Activated B cell treated with CpG ODN at 0.5 μM for 24 hours (primary cell): ENCODE measurements around the gene SYTL1. TPM values are rescaled to one million over a fixed set of nuclear protein-coding genes. Genes with fewer than 3 reads are reported as not detected.

Experiments used
- ATAC-seq: fragments of 200-7000 bp; cut with Tn5 transposase; one replicate; pipeline ENCODE4 v1.10.0; 2021; ENCODE audit warnings: low read depth, mild to moderate bottlenecking, moderate library complexity
- CTCF ChIA-PET: fragments of 350-600 bp; sonication (Branson Sonifier 250); formaldehyde crosslinking; loops from one replicate; lab custom pipeline; 2021; ENCODE audit warnings: antibody characterized with exemption; lab: Charles Lee
- POLR2A ChIA-PET: fragments of 350-600 bp; sonication (Branson Sonifier 250); formaldehyde crosslinking; loops from one replicate; lab custom pipeline; 2021; ENCODE audit warnings: antibody characterized with exemption; lab: Charles Lee
- DNase-seq: peaks from one replicate; pipeline ENCODE4 v3.0.0; 2022
- H3K27ac Mint-ChIP-seq: one replicate; pipeline ENCODE4 v1.8.0; 2020; ENCODE audit warnings: mixed read lengths
- H3K27me3 Mint-ChIP-seq: one replicate; pipeline ENCODE4 v1.8.0; 2021; ENCODE audit warnings: mixed read lengths
- H3K36me3 Mint-ChIP-seq: one replicate; pipeline ENCODE4 v1.8.0; 2021; ENCODE audit warnings: low read depth, mixed read lengths
- H3K4me1 Mint-ChIP-seq: one replicate; pipeline ENCODE4 v1.8.0; 2021; ENCODE audit warnings: mixed read lengths
- H3K4me3 Mint-ChIP-seq: one replicate; pipeline ENCODE4 v1.8.0; 2020; ENCODE audit warnings: mild to moderate bottlenecking, mixed read lengths
- H3K9me3 Mint-ChIP-seq: one replicate; pipeline ENCODE4 v1.8.0; 2020; ENCODE audit warnings: mixed read lengths
- intact Hi-C: fragments of 100-400 bp; cut with micrococcal nuclease; formaldehyde crosslinking; loops from one replicate; pipeline ENCODE4 v1.15.1; 2024
- total RNA-seq: library from RNA; stranded (reverse); gene quantifications from 2 replicates; pipeline ENCODE4 v1.2.3, GENCODE V29; 2022
- TF ChIP-seq, protein P1 (sequence below): fragments of 200-600 bp; IDR thresholded peaks from one replicate; pipeline ENCODE4 v1.8.0; 2022; ENCODE audit warnings: antibody characterized with exemption, mild to moderate bottlenecking

SYTL1 gene
- total RNA-seq, 1 donor from 2014 or later: 76.0 TPM

DNA sequence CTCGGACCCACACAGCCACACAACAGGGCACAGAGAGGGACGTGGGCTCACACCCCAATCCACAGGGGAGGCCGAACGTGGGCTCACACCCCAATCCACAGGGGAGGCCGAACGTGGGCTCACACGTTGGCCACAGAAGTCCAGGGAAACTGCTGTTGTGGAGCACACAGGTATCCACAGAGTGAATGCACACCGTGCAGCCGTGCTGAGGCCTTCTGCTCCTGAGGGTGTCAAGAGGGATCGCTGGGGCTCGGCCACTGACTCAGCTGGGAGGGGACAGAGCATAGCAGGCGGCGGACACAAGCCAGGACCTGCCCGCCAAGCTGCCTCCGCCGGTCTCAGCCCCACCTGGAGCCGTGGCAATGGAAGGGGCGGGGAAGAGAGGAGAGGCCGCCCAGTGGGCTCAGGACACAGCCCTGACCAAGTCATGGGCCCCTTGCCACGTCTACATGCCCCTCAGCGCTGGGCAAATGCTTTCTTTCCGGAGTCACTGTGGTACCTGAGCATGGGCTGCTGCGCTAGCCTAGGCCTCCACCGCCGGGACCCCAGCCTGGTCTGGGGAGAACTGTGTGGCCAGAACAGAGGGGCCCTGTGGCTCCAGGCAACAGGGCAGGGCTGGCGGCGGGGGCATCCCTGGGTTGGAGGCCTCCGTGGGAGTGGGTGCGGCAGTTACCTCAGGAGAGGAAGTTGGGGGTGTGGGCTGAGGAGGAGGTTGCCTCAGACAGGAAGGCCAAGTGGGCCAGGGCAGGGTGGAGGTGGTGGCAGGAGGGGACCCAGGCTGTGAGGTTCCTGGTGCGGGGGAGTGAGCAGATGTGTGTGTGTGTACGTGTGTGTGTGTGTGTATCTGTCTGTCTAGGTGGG is 1.2 kb downstream of the SYTL1 start:
- peak overlapping the region; percentile 87 for H3K27ac Mint-ChIP-seq
- ATAC-seq: peak; percentile 55

DNA sequence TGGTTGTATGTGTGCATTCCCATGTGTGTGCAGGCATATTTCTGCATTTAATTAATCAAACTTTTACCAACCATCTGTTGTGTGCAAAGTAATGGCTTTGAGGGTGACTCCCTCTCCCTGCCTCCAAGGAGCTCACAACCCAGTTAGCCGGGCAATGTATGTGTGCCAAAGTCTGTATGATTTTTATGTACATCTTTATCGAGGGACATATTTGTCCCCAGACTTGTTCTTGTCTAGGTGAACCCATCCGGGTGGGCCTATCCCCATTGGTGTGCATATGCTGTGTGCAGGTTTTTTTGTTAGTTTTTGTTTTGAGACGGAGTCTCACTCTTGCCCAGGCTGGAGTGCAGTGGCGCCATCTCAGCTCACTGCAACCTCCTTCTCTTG is 1.8 kb downstream of the SYTL1 start:
- ChIA-PET POLR2A (interaction anchor here (0.6 to 4.7 kb wide), 5 partner anchors 11 to 44 kb away, joined by 3 to 75 read pairs (median 15); partner anchors contain the start of gene MAP3K6), CTCF (interaction anchor here (3.7 kb wide), 1 partner anchor 10 kb away, joined by 23 read pairs; no protein-coding TSS in a partner anchor)
- Mint-ChIP-seq H3K27me3 (no peaks in the 10 kb centered on the region), H3K4me1 (peaks cover 68% of the 10 kb centered on the region), H3K36me3 (peaks cover 27% of the 10 kb centered on the region), H3K9me3 (no peaks in the 10 kb centered on the region), H3K4me3 (peak overlapping the region; percentile 80), H3K27ac (peak overlapping the region; percentile 87)
- TF ChIP-seq, protein P1, sequence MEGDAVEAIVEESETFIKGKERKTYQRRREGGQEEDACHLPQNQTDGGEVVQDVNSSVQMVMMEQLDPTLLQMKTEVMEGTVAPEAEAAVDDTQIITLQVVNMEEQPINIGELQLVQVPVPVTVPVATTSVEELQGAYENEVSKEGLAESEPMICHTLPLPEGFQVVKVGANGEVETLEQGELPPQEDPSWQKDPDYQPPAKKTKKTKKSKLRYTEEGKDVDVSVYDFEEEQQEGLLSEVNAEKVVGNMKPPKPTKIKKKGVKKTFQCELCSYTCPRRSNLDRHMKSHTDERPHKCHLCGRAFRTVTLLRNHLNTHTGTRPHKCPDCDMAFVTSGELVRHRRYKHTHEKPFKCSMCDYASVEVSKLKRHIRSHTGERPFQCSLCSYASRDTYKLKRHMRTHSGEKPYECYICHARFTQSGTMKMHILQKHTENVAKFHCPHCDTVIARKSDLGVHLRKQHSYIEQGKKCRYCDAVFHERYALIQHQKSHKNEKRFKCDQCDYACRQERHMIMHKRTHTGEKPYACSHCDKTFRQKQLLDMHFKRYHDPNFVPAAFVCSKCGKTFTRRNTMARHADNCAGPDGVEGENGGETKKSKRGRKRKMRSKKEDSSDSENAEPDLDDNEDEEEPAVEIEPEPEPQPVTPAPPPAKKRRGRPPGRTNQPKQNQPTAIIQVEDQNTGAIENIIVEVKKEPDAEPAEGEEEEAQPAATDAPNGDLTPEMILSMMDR: no peak
- DNase-seq: no peak
- ATAC-seq: no peak
- intact Hi-C loops: loop anchor here (5.0 to 10.0 kb wide), 2 partner anchors 384 to 649 kb away; partner anchors contain the start of genes ARID1A and FAM76A

More for the DNA sequence above, 1.2 kb downstream of the SYTL1 start:
- ChIA-PET CTCF (interaction anchor here (0.9 to 3.7 kb wide), 3 partner anchors 10 to 47 kb away, joined by 4 to 23 read pairs (median 5); no protein-coding TSS in a partner anchor), POLR2A (interaction anchor here (1.0 to 4.7 kb wide), 7 partner anchors 10 to 319 kb away, joined by 3 to 75 read pairs (median 11); partner anchors contain the start of genes MAP3K6 and TMEM222)
- intact Hi-C loops: loop anchor here (5.0 to 10.0 kb wide), 2 partner anchors 384 to 648 kb away; partner anchors contain the start of genes ARID1A and FAM76A
- Mint-ChIP-seq H3K9me3 (no peaks in the 10 kb centered on the region), H3K4me3 (peak overlapping the region; percentile 80), H3K36me3 (peaks cover 29% of the 10 kb centered on the region), H3K27me3 (no peaks in the 10 kb centered on the region), H3K4me1 (peaks cover 71% of the 10 kb centered on the region)
- TF ChIP-seq, protein P1: no peak
- DNase-seq: peak; percentile 57

DNA sequence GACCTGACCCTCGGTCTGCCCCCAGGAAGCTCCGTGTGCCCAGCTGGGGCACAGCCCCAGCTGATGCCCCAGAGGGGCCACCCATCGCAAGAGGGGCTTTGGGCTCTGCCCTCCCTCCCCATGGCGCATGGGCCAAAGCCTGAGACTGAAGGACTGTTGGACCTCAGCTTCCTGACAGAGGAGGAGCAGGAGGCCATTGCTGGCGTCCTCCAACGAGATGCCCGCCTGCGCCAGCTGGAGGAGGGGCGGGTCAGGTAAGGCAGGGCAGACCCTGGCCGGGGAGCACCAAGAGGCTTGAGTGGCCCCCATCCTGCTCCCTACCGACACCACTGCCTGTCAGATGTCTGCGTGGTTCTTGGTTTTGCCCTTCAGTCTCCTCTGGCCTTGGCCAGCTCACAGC is 3.5 kb downstream of the SYTL1 start:
- ATAC-seq (no peak), DNase-seq (no peak)
- Mint-ChIP-seq H3K4me3 (no peak overlapping the region), H3K36me3 (peaks cover 26% of the 10 kb centered on the region), H3K27ac (peak overlapping the region; percentile 46), H3K9me3 (no peaks in the 10 kb centered on the region), H3K4me1 (peaks cover 56% of the 10 kb centered on the region), H3K27me3 (no peaks in the 10 kb centered on the region)
- CTCF ChIA-PET: interaction anchor here (1.0 to 1.6 kb wide), 5 partner anchors 12 to 50 kb away, joined by 3 to 6 read pairs (median 4); partner anchors contain the start of gene MAP3K6
- POLR2A ChIA-PET: interaction anchor here (0.6 to 4.7 kb wide), 9 partner anchors 10 to 485 kb away, joined by 3 to 75 read pairs (median 4); partner anchors contain the start of genes PPP1R8 and WDTC1
- TF ChIP-seq, protein P1: no peak
- intact Hi-C loops: loop anchor here (10.0 kb wide), 1 partner anchor 650 kb away; the partner anchor contains the start of gene ARID1A

DNA sequence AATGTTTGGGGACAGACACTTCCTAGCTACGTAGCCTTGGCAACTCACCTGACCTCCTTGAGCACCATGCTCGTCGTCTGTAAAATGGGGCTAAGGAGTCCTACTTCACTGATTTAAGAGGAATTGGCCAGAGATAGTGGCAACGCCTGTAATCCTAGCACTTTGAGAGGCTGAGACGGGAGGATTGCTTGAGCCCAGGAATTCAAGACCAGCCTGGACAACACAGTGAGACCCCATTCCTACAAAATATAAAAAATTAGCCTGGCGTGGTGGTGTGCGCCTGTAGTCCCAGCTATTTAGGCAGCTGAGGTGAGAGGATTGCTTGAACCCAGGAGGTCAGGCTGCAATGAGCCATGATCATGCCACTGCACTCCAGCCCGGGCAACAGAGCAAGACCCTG is 4.5 kb downstream of the SYTL1 start:
- DNase-seq: no peak
- Mint-ChIP-seq H3K27me3 (no peaks in the 10 kb centered on the region), H3K4me1 (peaks cover 45% of the 10 kb centered on the region), H3K36me3 (peaks cover 30% of the 10 kb centered on the region), H3K9me3 (no peaks in the 10 kb centered on the region), H3K27ac (no peak overlapping the region), H3K4me3 (no peak overlapping the region)
- intact Hi-C loops: loop anchor here (10.0 kb wide), 1 partner anchor 652 kb away; the partner anchor contains the start of gene ARID1A
- TF ChIP-seq, protein P1: no peak
- POLR2A ChIA-PET: no interaction called here
- ATAC-seq: no peak
- CTCF ChIA-PET: interaction anchor here (1.5 to 2.1 kb wide), 2 partner anchors 20 to 50 kb away, joined by 3 to 6 read pairs; partner anchors contain the start of gene MAP3K6
